Eye (tissue), 1 donor: ENCODE results near the gene CNTN4.
"Not testable (repeated sequence)": the region's sequence is repeated elsewhere in the genome, so short reads cannot be mapped to it uniquely, and the experiment has no call there.

Experiments
- DNase-seq: peaks from one replicate; pipeline ENCODE4 v3.0.0-alpha.2; 2015

CNTN4 gene

DNA sequence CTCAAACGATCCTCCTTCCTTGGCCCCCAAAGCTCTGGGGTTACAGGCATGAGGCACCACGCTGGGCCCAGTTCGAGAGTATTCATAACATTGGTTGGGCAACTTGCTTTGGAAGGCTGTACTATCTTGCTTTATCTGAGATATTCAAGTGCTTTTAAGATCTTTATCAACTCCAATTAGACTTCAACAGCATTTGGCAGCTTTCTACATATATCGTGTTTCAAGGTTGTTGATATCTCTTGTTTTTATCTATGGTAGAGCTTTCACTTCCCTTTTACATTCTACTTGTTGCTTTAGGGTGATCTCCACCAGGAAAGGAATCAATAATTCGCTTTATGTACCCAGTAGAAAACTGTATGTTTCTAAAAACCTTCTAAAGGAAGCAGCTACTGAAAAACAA is 616.2 kb downstream of the CNTN4 start:
- DNase-seq = no peak

DNA sequence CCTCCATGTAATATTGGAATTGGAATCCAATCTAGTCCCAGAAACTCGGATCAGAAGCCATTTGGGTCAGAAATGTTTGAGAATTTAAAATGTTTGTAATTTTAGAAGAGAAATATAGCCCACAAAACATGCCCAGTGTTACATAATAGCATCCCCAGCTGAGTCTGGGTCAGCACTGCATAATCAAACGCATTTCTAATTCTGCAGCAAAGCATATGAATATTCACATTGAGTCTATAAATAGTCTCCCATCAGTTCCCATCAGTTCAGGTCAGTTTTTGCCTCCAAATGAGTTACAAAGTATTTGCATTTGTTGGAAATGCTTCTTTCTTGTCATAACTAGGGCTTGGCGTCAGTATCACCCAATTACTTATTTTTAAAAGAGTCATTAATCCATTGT is 628.4 kb downstream of the CNTN4 start:
- DNase-seq = no peak

DNA sequence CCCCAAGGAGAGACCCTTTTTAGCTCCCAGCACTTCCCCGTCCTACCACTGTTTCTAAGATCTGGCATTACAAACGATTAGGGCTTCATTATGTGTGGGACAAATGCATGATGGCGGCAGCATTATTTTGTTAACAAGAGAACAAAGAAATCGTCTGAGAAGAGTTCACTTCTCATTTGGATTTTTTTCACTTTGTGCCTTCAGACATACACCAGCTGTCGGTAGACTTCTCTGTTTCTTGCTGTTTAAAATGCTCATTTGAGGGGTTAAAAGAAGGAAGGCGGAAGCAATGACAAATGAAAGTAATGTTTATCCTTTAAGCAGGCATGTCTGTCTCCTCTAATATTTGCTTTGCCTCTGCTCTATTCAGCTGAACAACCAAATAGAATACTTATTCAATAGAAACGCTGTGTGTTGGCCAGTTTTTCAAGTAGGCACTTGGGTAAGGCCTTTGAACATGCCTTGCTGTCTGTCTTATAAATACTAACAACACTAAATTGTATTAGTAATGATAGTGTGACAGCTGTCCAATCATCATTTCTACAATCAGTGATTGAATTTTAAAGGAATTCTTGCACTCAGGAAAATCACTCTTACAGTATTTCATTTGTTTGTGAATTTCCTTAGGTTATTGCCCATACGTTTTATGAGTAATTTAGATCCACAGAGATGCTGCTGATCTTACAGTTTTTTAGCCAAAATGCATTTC is 629.1 kb downstream of the CNTN4 start:
- DNase-seq = peak; percentile 49

DNA sequence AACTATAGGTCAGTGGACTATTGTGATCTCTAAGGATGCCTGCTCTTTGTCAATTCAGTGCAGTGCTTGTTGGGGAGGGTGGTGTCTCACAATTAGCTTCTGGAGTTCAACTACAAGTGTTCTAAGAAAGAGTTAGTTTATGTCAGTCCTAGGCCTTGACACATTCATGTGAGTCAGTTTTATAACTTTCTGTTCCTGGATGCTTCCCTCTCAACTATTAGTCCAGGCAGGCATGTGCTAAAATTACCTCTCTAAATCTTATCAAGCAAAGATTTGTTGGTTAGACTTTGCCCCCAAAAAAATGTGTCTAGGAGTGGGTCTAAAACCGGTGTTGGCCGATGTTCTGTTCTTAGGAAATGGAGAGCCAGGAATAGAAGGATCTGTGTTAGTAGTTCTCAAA is 633.2 kb downstream of the CNTN4 start:
- no peak for DNase-seq

DNA sequence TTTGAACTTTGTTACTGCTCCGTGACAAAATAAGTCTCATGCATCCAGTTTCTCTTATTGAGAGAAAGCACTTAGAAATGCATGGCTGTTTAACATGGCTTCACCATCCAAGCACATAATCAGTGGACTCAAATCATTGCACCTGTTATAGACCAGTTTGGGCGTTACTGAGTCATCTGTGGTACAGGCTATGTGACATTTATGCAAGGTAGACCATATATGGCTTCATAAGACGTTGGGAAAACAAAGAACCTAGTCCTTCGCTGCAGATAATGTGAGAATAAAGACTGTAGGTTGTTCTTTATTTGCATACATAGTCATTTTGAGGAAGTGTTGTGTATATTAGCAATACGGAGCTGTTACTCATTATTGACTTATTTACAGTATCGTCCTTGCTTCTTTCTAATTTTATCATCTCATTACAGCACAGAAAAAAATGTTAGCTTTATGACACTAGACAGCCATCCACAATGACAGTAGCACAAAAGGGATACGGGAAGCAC is 636.8 kb downstream of the CNTN4 start:
- no peak for DNase-seq

DNA sequence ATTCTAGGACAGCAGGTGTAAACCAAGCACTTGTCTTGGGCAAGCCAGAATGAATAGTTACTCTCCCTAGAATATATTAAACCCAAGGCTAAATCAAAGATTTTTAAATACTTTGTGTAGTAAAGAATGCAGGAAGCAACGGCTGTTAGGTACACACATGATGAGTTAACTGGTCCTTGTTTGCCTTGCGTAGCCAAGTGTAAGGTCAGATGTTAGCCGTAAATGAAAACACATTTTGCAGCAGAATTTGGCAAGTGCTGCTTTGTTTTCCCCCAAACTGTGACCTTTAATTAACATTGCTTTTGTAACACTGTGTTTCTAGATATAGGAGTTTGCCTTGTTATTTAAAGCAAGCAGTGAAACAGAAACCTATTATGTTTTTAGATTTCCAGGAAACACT is 642.9 kb downstream of the CNTN4 start:
- DNase-seq = peak; percentile 23

DNA sequence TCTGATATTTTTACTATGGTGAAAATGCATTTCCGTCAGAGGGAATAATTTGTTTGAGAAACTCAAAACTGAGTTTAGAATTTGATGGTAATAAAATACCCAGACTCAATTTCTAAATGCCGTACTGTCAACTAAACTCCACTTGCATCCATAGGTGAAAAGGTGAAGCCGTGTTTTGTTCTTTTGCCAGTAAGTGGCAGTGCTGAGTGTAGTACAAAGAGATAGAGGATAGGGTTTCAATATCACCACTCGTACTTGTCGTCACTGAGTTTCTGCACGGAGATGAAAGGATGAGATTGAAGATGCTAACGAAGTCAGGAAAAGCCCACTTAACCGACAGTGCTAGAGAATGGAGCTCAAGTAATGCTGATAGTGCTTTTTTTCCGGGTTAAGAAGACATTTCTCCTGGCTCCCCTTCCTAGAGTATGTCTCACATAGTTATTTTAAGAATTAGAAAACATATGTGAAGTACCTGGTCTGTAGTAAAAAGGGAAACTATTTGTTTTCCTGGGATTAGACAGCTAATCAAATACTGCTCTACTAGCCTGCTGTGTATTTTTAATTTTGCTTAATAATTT is 666.4 kb downstream of the CNTN4 start:
- DNase-seq = peak; percentile 54

DNA sequence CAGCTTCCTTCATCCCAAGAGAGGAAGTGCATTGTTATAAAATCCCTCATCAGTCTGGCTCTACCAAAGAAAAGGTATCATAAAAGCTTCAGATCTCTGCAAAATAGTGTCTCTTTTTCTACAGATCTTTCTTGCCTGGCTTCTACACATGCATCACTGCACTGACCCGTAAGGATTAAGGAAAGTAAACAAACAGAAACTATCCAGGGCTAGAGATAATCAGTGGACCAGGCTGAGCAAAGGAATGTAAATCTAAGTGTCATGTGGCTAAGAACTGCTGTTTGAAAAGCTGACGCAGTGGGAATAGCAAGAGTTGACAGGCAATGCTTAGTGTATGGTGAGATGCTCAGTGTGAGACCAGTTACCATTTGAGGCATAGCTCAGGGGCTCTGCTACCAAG is 671.8 kb downstream of the CNTN4 start:
- DNase-seq = peak; percentile 66

DNA sequence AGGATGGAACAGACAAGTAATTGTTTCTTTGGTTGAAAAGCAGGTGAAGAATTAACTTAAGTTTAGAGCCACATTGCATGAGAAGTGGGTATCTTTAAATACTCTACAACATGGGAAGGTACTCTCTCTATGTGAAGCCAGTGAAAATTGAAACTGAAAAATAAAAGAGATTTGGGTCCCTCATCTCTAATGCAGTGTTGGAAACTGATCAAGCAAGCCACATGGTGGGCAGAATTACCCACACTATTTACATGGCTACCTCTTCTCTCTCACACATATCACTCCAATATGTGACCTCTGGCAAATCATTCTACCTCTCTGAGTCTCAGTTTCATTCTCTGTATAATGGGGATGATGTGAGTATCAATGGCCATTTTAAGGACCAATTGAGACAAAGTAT is 672.5 kb downstream of the CNTN4 start:
- DNase-seq = no peak

DNA sequence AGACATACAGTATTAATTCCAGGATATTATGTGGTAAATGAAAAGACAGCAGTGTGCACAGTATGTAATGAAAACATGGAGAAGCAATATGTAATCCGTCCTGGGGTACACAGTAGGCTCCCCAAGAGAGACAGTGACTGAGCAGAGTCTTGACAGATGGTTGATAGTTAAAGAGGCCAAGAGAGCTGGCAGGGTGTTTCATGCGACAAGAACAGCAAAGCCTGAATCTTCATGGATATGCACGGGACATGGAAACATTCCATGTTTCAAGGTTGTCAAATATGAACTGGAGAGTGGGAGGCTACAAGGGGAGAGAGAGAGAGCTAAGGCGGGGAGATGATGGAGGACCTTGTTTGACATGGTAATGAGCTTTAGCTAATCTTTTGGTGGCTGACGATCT is 673.1 kb downstream of the CNTN4 start:
- DNase-seq = no peak

DNA sequence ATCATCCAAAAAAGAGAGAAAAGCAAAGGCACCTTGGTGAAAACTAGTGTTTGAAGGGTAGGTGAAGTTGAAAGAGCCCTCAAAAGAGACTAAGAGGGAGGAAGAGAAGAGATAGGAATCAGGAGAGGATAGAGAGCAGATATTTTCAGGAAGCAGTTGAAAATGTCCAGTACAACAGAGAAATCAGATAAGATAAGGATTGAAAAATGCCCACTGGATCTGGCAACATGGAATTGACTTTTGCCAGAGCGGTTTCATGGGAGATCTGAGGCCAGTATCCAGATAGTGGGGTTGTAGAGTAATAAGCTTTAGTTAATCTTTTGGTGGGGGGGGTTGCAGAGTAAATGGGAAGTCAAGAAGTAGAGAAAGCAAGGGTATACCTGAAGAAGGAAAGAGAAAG is 674.1 kb downstream of the CNTN4 start:
- no peak for DNase-seq

DNA sequence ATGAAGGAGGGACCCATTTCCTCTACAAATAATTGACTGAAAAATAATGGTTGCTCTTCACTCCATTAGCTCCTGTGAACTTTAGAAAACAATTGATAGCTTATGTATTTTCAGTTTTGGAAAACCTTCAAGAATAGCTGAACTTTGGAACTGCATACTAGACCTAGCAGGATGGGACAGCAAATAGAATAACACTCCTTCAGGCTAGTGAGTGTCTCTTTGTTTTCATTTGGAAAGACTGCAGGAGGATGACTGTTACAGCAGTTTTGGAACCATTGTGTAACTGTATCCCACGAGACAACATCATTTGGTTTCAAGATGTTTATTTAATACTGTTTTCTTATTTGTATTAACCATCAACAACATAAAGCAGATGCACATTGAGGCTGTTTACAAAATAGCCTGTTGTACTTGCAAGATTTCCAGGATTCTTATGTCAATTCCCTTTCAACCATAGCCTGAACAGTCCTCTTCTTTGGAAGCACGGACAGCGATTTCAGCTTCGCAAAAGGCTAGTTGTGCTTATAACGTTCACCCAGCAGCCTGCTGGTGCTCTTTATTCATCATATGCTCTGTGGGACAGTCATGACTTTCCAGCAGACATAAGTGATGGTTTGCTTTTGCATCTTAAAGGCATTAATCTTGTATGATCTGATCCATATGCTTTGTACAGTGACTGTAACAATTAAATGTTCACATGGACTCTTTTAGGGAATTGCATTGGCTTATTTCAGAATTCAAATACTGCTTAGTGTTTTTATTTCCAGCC is 676.0 kb downstream of the CNTN4 start:
- DNase-seq = peak; percentile 51

DNA sequence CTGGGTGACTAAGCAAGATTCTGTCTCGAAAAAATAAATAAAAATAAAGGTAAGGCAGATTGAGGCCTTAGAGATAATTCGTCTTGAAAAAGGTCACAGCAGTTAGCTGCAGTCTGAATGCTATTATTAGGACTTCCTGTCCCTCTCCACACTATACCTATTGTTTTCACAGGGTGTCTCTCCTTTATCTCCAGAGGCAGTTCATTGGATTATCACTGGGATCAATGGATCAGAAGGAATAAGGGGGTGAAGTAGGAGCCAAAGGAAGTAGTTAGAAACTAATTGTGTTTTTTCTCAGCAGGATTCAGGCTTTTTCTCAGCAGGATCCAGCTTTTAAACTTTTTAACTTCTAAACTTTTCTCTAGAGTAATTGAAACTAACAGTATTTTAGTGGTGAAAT is 684.6 kb downstream of the CNTN4 start:
- no peak for DNase-seq

DNA sequence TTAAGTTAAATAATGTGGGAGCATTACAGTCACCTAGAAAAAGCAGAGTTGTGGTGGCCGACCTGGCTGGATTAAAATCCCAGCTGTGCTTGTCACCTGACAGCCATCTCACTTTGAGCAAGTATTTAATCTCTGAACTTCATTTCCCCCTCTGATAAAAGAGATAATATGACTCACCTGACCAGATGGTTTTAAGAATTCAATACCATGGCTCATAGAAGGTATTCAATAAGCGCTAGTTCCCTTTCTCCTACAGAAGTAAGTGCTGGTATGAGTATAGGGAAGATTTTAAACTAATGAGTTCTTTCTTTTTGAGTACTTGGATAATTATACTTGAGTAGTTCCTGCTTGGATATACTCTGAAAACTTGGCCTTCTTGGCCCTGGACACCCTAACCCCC is 686.0 kb downstream of the CNTN4 start:
- DNase-seq = no peak

DNA sequence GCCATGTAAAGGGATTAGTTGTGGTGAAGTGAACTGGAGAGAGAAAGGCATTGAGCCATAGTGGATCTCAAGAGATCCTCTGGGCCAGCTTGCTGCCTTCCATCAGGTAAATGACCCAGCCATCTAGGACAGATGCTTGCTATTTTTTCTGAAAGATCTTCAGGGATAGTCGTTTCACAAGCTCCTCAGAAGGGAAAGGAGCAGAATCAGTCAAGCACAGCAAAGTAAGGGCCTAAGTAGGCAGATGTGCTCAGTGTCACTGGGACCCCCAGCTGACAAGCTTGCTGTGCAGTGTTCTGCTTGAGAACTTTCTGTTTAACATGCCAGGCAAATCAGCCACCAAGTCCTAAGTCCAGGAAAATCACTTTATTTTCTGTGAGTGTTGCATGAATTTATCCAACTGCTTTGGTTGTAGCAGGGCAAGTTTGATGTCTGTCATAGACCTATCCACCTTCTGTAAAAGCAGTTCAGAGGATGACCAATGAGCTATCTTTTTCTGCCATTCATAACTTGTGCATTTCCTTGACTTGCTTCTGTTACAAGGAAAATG is 691.7 kb downstream of the CNTN4 start:
- peak; percentile 58 for DNase-seq

DNA sequence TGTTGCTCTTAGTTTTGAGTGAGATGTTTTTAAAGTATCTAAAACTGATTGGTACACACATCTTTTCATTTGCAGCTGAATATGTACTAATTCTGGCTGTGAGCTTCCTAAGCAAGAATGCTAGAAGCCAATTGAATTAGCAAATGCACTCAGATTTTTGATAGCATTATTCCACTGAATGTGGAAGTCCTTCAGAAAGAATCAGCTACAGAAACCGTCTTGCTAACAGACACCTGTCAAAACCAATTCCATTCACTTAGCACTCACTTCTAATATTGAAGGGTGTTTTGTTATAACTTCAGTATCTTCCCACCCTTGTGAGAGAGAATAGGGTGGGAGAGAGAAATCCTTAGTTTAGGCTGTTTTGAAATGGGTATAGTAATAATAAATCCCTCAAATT is 693.8 kb downstream of the CNTN4 start:
- DNase-seq = no peak

DNA sequence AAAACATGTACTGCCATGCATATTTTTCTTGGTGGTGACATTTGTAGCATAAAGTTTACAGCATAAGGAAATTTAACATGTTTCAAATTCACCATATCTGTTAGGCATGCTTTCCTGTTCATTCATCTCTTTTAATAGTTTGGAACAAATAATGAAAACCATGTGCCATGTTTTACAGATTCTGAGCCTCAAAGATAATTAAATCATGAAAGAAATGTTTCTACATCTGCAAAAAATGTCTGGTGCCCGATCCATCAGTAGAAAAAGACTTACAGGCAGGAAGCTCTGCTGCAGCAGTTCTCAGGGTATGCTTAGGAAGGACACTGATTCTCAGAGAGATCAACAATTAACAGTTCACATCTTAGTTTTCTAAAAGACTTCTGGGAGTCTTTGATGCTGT is 695.3 kb downstream of the CNTN4 start:
- no peak for DNase-seq

DNA sequence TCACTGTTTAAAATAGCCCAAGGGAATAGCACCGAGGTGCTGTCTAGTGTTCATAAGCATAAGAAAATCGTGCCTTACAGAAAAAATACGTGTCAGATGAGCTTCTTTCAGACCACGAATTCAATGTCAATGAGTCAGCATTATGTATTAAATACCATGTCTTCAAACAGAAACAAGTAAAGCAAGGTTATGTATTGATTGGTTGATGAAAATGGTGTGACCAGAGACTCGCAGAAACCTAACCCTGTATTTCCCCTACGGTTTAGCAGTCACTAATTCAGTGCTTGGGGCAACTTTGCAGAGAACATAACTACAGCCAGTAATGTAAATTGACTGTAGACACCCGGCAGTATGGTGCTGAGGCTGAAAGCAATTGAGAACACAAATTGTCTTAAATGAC is 703.8 kb downstream of the CNTN4 start:
- DNase-seq = no peak

DNA sequence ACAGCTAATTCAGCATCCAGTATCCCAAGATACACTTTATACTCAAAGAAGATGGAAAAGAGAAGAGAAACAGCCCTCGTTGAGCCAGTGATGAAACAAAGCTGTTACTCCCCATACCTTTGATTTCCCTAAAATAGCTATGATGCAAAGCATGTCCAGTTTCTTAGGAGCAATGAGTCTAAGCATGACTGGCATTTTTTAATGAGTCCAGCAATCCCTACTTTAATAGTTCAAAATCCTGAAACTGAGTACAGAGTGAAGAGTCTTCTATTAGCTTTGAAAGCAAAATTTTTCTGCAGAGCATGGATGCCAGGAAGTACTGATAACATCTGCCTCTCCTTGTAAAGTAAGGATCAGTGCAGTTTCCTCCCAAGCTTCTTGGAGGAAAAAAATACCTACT is 708.8 kb downstream of the CNTN4 start:
- no peak for DNase-seq

DNA sequence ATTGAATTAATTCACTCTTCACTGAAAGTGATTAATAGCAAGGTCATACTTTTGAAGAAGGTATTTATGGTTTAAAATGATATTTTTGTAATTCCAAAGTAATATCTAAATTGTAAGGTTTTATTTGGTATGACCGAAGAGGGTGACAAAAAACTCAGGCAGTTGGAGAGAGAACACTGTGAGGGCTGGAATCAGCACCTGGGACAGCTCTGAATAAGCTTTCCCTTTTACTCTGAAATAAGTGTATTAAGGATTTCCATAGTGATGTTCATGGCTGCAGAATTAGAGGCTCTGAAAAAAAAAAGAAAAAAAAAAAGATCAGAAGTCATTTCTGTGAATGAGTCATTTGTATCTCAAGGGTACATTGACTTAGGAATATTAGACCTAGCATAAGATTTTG is 712.1 kb downstream of the CNTN4 start:
- DNase-seq = peak; percentile 47

DNA sequence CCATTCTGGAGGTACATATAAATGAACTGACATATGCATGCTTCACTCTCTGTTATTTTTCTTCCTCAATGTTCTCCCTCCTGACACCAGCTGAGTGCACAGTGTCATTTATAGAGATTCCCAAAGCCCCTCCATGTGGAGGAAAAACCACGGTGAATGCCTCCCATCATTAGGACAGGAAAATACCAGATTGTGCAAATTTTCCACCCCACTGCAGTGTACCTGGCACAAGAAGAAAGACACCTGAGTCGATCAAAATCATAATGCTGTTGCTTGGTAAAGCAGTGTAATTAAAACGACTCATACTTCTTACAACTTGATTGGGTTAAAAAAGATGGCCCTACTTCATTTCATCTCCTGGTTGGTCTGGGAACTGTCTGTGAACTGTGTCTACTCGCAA is 720.9 kb downstream of the CNTN4 start:
- DNase-seq = no peak

DNA sequence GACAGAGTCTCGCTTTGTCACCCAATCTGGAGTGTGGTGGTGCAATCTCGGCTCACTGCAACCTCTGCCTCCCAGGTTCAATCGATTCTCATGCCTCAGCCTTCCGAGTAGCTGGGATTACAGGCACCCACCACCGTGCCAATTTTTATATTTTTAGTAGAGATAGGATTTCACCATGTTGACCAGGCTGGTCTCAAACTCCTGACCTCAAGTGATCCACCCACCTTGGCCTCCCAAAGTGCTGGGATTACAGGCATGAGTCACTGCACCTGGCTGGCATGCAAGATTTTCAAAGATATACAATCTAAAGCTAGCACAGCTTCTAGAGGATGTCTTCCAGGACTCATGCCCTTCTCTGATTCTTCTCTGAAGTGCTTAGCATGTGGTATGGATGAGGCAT is 722.3 kb downstream of the CNTN4 start:
- DNase-seq = not testable (repeated sequence)

DNA sequence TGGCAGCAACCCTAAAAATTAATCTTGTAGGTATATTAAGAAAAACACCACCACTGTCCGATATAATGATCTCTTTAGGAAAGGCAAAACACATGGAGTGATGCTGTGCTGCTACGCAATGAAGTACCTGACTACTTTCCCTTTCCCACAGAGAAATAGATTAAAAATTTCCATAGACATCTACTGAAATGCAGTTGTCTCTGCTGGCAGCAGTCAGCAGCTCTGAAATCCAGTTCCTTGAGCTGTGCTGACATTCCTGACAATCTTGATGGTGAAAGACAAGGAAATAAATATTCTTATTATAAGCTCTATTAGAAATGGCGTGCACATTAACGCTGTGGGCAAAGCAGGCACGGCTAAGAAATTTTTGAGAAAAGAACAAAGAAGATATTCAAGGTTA is 723.9 kb downstream of the CNTN4 start:
- peak; percentile 6 for DNase-seq

DNA sequence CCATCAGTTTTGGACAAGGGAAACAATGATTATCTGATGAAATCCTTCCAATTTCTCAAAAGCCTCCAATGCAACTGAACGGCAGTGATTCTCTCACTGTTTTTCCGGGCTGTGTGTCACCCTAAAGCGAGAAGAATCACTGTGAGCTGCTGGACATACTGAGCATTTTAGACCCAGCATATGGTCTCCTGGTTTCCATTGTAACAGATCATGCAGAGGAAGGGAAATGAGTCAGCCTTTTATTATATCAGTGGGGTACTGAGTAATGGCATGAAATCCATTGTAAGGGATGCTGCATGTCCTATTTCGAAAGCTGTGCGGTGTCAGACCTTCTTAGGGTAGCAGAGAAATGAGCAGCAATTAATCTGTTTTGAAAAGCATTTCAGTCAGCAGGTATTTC is 724.4 kb downstream of the CNTN4 start:
- peak; percentile 73 for DNase-seq
